Measurements from ENCODE around the gene MGAT5. TPM values are rescaled to one million over a fixed set of nuclear protein-coding genes. Genes with fewer than 3 reads are reported as not detected.

The MGAT5 gene
- total RNA-seq, 2 experiments from 2014 or later, result 60.8 to 68.0 TPM

DNA sequence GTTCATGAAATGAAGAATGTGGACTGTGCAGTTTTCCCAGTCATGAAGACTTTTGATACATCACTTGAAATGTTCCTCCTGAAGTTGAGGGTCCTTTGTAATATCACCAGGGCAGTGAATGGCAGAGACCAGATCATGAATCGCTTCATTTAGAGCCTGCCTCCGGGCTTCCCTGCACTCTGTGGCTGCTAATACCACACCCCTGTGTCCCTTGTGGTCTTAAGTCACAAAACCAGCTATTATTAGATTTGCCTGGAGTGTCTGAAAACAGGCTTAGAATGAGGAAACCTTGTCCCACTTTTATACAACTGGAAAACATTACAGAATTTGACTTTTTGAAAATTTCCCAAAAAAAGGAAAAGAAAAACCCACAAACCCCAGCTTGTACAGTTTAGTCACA lies 147.9 kb downstream of the MGAT5 start:
- no peak overlapping the region for H3K4me3 ChIP-seq (ENCODE audit: low read depth, low read length, poor library complexity, severe bottlenecking)
- H3K79me2 ChIP-seq (ENCODE audit: insufficient read depth, low read depth, low read length), result no peaks in the 10 kb centered on the region
- H3K36me3 ChIP-seq (ENCODE audit: insufficient read depth, low read length), result peaks cover 50% of the 10 kb centered on the region
- ChIA-PET POLR2A (interaction anchor here (1.0 kb wide), 1 partner anchor 280 kb away, joined by 3 read pairs; no protein-coding TSS in a partner anchor), CTCF (ENCODE audit: unreplicated experiment) (no interaction called here)
- H3K4me1 ChIP-seq (ENCODE audit: insufficient read depth, low read length, poor library complexity, severe bottlenecking), result peaks cover 8% of the 10 kb centered on the region
- H3K9me2 ChIP-seq (ENCODE audit: insufficient read depth, low read length), result no peaks in the 10 kb centered on the region
- intact Hi-C loops (cut with micrococcal nuclease; ENCODE audit: unreplicated experiment), result no loop called here
- H3K9me3 ChIP-seq (ENCODE audit: low read length), result no peaks in the 10 kb centered on the region
- BruUV-seq (replicated peaks), result no TSS peak
- no peaks in the 10 kb centered on the region for H4K20me1 ChIP-seq (ENCODE audit: insufficient read depth, low read length)
- no peak overlapping the region for H2AFZ ChIP-seq (ENCODE audit: low read length)
- no peak for DNase-seq (ENCODE audit: low spot score)
- H3K27ac ChIP-seq (ENCODE audit: low read depth, low read length, poor library complexity, severe bottlenecking), result no peak overlapping the region
- no peak overlapping the region for H3K4me2 ChIP-seq (ENCODE audit: low read length)
- TF ChIP-seq EZH2phosphoT487 (IDR thresholded peaks at IDR 0.05; ENCODE audit: borderline replicate concordance, low read depth, low read length) (no peak), CTCF (conservative IDR thresholded peaks at IDR 0.05; ENCODE audit: low read length) (no peak)

DNA sequence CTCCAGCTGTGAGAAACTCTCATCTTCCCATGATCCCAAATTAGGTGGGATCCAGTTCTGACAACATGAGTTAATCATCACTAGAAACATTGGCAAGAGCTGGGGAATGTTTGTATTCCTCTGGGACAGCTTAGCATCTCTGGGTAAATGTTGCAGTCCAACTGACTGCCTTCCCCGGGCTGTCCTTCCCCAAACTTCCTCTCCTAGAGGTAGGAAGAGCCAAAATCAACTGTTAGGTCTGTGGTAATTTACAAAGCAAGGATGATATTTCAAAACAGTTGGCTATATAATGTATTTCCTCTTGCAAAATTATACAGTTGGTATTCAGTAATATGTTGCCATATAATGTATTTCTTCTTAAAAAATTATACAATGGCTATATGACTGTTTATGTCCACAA lies 148.5 kb downstream of the MGAT5 start:
- ChIA-PET CTCF (ENCODE audit: unreplicated experiment) (no interaction called here), POLR2A (interaction anchor here (0.8 kb wide), 1 partner anchor 26 kb away, joined by 3 read pairs; no protein-coding TSS in a partner anchor)
- intact Hi-C loops (cut with micrococcal nuclease; ENCODE audit: unreplicated experiment), result no loop called here
- Histone ChIP-seq H3K9me3 (ENCODE audit: low read length) (no peaks in the 10 kb centered on the region), H3K79me2 (ENCODE audit: insufficient read depth, low read depth, low read length) (no peaks in the 10 kb centered on the region), H3K4me3 (ENCODE audit: low read depth, low read length, poor library complexity, severe bottlenecking) (no peak overlapping the region), H4K20me1 (ENCODE audit: insufficient read depth, low read length) (no peaks in the 10 kb centered on the region), H3K36me3 (ENCODE audit: insufficient read depth, low read length) (peaks cover 54% of the 10 kb centered on the region), H3K9me2 (ENCODE audit: insufficient read depth, low read length) (no peaks in the 10 kb centered on the region), H3K4me1 (ENCODE audit: insufficient read depth, low read length, poor library complexity, severe bottlenecking) (peaks cover 15% of the 10 kb centered on the region), H3K4me2 (ENCODE audit: low read length) (no peak overlapping the region), H3K27ac (ENCODE audit: low read depth, low read length, poor library complexity, severe bottlenecking) (no peak overlapping the region), H2AFZ (ENCODE audit: low read length) (no peak overlapping the region)
- TF ChIP-seq EZH2phosphoT487 (IDR thresholded peaks at IDR 0.05; ENCODE audit: borderline replicate concordance, low read depth, low read length), result no peak
- no peak for TF ChIP-seq CTCF (conservative IDR thresholded peaks at IDR 0.05; ENCODE audit: low read length)
- no peak for DNase-seq (ENCODE audit: low spot score)
- BruUV-seq (replicated peaks), result no TSS peak

- H3K36me3 ChIP-seq (ENCODE audit: insufficient read depth, low read length), result peaks cover 61% of the 10 kb centered on the region
- intact Hi-C loops (cut with micrococcal nuclease; ENCODE audit: unreplicated experiment), result no loop called here
- BruUV-seq (replicated peaks), result no TSS peak
Measured at GRCh38 chr2:134405611-134406081, 151.8 kb downstream of the MGAT5 start.

More at GRCh38 chr2:134405611-134406081, 151.8 kb downstream of the MGAT5 start:
- Histone ChIP-seq H3K27ac (ENCODE audit: low read depth, low read length, poor library complexity, severe bottlenecking) (no peak overlapping the region), H4K20me1 (ENCODE audit: insufficient read depth, low read length) (no peaks in the 10 kb centered on the region), H3K79me2 (ENCODE audit: insufficient read depth, low read depth, low read length) (peaks cover 11% of the 10 kb centered on the region; the same call in 1 of the 2 replicates), H3K9me3 (ENCODE audit: low read length) (no peaks in the 10 kb centered on the region), H3K4me2 (ENCODE audit: low read length) (no peak overlapping the region), H3K4me1 (ENCODE audit: insufficient read depth, low read length, poor library complexity, severe bottlenecking) (peaks cover 47% of the 10 kb centered on the region), H3K4me3 (ENCODE audit: low read depth, low read length, poor library complexity, severe bottlenecking) (no peak overlapping the region), H3K9me2 (ENCODE audit: insufficient read depth, low read length) (no peaks in the 10 kb centered on the region), H2AFZ (ENCODE audit: low read length) (no peak overlapping the region)
- no peak for DNase-seq (ENCODE audit: low spot score)
- TF ChIP-seq EZH2phosphoT487 (IDR thresholded peaks at IDR 0.05; ENCODE audit: borderline replicate concordance, low read depth, low read length) (no peak), CTCF (conservative IDR thresholded peaks at IDR 0.05; ENCODE audit: low read length) (no peak)
- ChIA-PET CTCF (ENCODE audit: unreplicated experiment) (no interaction called here), POLR2A (interaction anchor here (0.5 to 0.9 kb wide), 2 partner anchors 10 to 1466 kb away, joined by 3 read pairs; no protein-coding TSS in a partner anchor)
